ENCODE results near the gene NRG3. TPM values are rescaled to one million over a fixed set of nuclear protein-coding genes. Genes with fewer than 3 reads are reported as not detected.

Gene NRG3
- total RNA-seq, 1 donor from 2014 or later: not detected

DNA sequence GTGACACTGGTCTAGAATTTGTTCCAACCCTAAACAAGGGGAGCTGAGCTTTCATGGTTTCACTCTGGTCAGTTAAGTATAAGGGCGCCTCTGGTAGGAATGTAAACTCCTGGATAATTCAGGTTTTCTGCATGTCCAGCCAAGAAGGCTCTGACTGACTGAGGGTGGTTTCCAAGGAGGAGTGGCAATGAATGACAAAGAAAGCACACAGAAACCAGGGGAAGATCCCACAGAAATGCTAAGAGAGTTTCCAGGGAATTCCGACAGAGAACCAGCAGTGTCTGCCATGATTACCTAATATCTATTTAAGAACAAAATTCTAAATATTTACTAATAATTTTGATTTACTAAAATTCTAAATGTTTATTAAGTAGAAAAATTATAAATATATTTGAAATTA is 27.3 kb upstream of the NRG3 start:
- TF ChIP-seq, protein P1, sequence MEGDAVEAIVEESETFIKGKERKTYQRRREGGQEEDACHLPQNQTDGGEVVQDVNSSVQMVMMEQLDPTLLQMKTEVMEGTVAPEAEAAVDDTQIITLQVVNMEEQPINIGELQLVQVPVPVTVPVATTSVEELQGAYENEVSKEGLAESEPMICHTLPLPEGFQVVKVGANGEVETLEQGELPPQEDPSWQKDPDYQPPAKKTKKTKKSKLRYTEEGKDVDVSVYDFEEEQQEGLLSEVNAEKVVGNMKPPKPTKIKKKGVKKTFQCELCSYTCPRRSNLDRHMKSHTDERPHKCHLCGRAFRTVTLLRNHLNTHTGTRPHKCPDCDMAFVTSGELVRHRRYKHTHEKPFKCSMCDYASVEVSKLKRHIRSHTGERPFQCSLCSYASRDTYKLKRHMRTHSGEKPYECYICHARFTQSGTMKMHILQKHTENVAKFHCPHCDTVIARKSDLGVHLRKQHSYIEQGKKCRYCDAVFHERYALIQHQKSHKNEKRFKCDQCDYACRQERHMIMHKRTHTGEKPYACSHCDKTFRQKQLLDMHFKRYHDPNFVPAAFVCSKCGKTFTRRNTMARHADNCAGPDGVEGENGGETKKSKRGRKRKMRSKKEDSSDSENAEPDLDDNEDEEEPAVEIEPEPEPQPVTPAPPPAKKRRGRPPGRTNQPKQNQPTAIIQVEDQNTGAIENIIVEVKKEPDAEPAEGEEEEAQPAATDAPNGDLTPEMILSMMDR (IDR thresholded peaks at IDR 0.05): no peak
- no peaks in the 10 kb centered on the region for H3K4me1 Mint-ChIP-seq (ENCODE audit: low read depth)
- peaks cover 8% of the 10 kb centered on the region for H3K27me3 Mint-ChIP-seq (ENCODE audit: low read depth)
- H3K27ac Mint-ChIP-seq (ENCODE audit: unreplicated experiment): no peak overlapping the region
- H3K4me3 Mint-ChIP-seq (ENCODE audit: unreplicated experiment): no peak overlapping the region
- peaks cover 3% of the 10 kb centered on the region for H3K9me3 Mint-ChIP-seq (ENCODE audit: low read depth)
- H3K36me3 Mint-ChIP-seq (ENCODE audit: low read depth): no peaks in the 10 kb centered on the region
- no peak for DNase-seq (ENCODE audit: low spot score)

DNA sequence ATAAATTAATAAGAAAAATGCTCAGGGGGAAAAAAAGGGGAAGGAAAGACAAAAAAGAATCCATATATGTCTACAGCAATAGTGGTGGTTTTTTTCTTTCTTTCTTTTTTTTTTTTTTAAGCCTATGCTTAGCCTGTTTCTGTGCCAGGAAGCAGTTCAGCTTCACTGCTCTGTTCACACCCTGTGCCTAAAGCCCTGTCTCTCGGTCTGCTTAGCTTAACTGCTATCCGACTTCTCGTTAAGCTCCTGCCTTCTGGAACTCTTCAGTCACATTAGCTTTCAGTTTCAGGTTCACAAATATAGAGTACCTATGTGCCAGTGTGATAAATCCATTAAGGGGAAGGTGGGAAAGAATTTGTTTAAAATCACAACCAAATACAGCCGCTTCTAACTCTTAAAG is 26.5 kb upstream of the NRG3 start:
- peaks cover 3% of the 10 kb centered on the region for H3K9me3 Mint-ChIP-seq (ENCODE audit: low read depth)
- no peak for DNase-seq (ENCODE audit: low spot score)
- no peak overlapping the region for H3K27ac Mint-ChIP-seq (ENCODE audit: unreplicated experiment)
- H3K4me1 Mint-ChIP-seq (ENCODE audit: low read depth): no peaks in the 10 kb centered on the region
- no peak overlapping the region for H3K4me3 Mint-ChIP-seq (ENCODE audit: unreplicated experiment)
- H3K36me3 Mint-ChIP-seq (ENCODE audit: low read depth): no peaks in the 10 kb centered on the region
- peaks cover 8% of the 10 kb centered on the region for H3K27me3 Mint-ChIP-seq (ENCODE audit: low read depth)
- TF ChIP-seq, protein P1 (IDR thresholded peaks at IDR 0.05): no peak

DNA sequence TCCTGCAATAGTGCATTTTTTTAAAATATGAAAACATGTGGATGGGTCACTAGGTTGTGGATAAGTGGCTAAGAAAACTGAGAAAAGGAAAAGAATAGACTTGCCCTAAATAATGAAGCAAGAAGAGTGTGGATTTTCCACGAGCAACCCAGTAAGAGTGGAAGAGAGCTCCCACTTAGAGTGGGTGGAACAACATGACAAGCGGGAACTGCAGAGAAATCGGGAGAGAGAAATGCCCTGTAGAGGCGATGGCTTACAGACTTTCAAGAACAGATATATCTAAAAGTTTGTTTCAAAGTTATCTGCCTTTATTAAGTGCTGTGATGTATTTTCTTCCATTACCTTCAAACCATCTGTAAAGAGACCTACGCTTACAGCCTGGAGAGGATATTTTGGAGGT is 26.1 kb upstream of the NRG3 start:
- DNase-seq (ENCODE audit: low spot score): no peak

DNA sequence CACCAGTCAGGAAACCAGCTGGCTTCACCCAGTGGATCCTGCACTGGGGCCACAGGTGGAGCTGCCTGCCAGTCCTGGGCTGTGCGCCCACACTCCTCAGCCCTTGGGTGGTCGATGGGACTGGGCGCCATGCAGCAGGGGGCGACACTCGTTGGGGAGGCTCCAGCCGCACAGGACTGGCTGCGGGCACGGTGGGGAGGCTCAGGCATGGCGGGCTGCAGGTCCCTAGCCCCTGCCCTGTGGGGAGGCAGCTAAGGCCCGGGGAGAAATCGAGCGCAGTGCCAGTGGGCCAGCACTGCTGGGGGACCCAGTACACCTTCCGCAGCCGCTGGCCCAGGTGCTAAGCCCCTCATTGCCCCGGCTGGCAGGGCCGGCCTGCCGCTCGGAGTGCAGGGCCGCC is 12.4 kb upstream of the NRG3 start:
- Mint-ChIP-seq H3K9me3 (ENCODE audit: low read depth) (peaks cover 32% of the 10 kb centered on the region), H3K36me3 (ENCODE audit: low read depth) (no peaks in the 10 kb centered on the region), H3K27ac (ENCODE audit: unreplicated experiment) (no peak overlapping the region), H3K4me1 (ENCODE audit: low read depth) (no peaks in the 10 kb centered on the region), H3K27me3 (ENCODE audit: low read depth) (no peaks in the 10 kb centered on the region), H3K4me3 (ENCODE audit: unreplicated experiment) (no peak overlapping the region)
- peak; percentile 82 for DNase-seq (ENCODE audit: low spot score)
- TF ChIP-seq, protein P1 (IDR thresholded peaks at IDR 0.05): no peak

More for the DNA sequence above, 26.1 kb upstream of the NRG3 start:
- Mint-ChIP-seq H3K27me3 (ENCODE audit: low read depth) (peaks cover 8% of the 10 kb centered on the region), H3K4me1 (ENCODE audit: low read depth) (no peaks in the 10 kb centered on the region), H3K27ac (ENCODE audit: unreplicated experiment) (no peak overlapping the region), H3K9me3 (ENCODE audit: low read depth) (peaks cover 7% of the 10 kb centered on the region), H3K36me3 (ENCODE audit: low read depth) (no peaks in the 10 kb centered on the region), H3K4me3 (ENCODE audit: unreplicated experiment) (no peak overlapping the region)
- TF ChIP-seq, protein P1 (IDR thresholded peaks at IDR 0.05): no peak

DNA sequence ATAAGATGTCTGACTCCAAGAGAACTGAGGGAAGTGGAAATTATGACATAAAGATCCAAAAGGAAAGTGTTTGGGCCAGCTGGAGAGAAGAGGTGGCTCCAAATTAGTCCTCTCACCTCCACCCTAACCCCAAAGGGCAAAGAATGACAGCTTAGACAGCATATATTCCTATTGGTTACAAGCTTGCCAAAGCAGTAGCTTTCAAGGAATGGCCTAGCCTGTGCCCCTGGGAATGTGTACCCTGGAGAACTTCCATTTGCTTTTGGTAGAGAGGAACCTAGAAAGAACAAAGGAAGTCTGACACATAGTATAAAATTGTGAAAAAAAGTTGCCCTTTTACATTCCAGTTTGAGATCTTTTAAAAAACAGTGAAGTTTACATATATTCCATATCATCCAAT is 11.2 kb upstream of the NRG3 start:
- no peak overlapping the region for H3K27ac Mint-ChIP-seq (ENCODE audit: unreplicated experiment)

More for the DNA sequence above, 11.2 kb upstream of the NRG3 start:
- Mint-ChIP-seq H3K36me3 (ENCODE audit: low read depth) (no peaks in the 10 kb centered on the region), H3K4me1 (ENCODE audit: low read depth) (no peaks in the 10 kb centered on the region), H3K9me3 (ENCODE audit: low read depth) (peaks cover 35% of the 10 kb centered on the region), H3K4me3 (ENCODE audit: unreplicated experiment) (no peak overlapping the region), H3K27me3 (ENCODE audit: low read depth) (no peaks in the 10 kb centered on the region)
- DNase-seq (ENCODE audit: low spot score): no peak
- TF ChIP-seq, protein P1 (IDR thresholded peaks at IDR 0.05): no peak
